GM21367 (cell line): ENCODE results near the gene ELL.

ENCODE experiments used
- ATAC-seq: cut with Tn5 transposase; IDR thresholded peaks from one replicate; pipeline ENCODE4 v1.9.1; 2021; ENCODE audit not compliant: unreplicated experiment

ELL gene

DNA sequence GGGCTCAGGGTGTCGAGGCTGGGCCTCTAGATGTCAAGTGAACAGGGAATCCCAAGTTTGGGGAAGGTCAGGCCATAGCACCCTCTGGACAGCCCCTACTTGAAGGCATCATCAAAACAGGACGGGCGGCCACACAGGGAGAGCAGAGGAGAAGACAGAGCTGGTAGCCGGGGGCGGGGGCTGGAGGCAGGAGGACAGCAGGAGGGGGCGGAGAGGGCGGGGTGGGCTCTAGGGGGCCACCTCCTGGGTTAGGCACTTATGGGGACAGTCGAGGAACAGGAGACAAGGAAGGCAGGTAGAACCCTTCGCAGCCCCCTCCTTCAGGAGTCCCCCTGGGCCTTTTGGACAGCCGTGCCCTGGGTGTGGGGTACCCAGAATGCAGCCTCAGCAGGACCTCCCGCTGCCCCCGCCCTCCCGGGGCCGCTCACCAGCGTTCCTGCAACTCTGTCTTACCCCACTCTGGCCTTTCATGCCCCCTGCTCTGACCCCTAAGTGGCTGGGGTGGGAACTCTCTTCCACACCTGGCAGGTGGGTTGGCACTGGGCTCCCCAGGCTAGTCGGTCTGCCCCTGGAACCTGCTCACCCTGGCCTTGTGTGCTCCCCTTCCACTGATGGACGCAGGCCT, 96.9 kb downstream of the ELL start:
- ATAC-seq = no peak

- no peak for ATAC-seq
Observed at GRCh38 chr19:18424122-18424889, 97.6 kb downstream of the ELL start.

DNA sequence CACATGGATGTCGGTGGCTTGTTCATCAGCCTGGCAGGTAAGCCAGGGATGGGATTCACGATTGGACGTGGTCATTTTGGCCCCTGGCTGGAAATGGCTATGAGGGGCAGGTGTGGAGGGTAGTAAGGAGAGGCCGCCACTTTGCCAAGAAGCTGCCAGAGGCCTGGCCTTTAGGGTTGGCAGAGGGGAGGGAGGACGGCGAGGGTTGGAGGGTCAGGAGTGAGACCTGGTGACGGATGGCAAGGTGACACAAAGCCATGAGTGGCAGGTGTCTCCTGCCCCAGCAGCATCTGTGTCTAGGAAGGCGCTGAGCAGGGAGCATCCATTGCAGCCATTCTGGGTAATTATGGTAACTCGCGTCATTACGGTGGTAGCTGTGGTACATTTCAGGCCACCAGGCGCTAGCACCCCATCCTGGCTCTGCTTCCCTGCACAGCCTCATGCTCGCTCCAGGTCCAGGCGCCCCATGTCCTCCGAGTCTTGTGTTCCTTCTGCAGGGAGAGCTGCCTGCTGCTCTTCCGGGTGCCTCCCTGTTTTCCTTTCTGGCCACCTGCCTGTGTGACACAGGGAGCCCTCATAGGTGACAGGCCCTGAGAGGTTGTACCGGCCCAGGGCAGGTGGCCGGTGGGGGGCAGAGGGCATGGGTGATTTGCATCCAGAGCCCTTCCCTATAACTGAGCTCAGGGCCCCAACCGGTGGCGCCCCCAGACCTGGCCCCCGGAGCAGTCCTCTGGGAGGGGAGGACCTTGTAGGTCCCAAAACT, 98.4 kb downstream of the ELL start:
- ATAC-seq = no peak

DNA sequence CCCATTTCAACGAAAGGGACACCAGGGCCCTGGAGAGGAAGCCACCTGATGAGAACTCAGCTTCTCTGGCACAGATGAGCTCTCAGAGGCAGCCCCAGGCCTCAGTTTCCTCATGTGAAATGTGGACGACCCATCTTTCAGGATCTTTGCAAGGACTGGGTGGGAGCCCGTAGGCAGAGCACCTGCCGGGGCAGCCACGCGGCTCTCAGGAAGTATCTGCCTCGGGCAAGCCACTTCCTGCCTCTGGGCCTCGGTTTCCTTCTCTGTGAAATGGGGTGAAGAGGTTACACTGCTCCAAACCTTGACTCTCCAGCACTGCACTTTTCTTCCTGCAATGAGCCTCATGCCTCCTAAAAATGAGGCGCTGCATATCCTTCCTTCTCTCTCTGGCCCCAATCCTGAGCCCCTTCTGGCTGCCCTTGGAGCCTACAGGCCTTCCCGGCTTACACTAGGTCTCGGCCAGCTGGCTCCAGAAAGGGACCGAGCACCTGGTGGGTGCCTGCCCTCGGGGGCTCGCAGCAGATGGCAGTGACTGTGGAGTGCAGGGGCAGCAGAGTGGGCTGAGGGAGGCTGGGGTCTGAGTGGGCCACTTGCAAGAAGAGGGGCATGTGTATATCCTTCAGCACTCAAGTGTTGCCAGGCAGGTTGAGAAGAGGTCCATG, 99.2 kb downstream of the ELL start:
- no peak for ATAC-seq

GRCh38 chr19:18421371-18421959, 100.4 kb downstream of the ELL start:
- ATAC-seq = no peak

DNA sequence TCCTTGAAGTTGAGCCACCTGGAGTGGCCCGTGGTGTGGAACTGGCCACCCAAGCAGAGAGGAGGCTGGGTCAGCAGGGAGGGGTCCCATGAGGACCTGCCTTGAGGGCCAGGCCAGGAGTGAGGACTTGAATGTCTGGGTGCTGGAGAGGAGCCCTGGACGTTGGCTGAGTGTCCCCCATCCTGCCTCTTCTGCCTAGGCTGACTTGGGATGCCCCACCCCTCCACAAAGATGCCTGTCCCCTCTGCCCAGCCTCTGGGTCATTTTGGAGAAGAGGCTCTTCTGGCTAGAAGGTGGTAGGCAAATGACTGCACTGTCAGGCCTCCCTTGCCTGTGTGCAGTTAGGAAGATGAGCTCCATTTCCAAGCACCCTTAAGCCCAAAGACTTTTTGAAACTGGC, 100.9 kb downstream of the ELL start:
- no peak for ATAC-seq

DNA sequence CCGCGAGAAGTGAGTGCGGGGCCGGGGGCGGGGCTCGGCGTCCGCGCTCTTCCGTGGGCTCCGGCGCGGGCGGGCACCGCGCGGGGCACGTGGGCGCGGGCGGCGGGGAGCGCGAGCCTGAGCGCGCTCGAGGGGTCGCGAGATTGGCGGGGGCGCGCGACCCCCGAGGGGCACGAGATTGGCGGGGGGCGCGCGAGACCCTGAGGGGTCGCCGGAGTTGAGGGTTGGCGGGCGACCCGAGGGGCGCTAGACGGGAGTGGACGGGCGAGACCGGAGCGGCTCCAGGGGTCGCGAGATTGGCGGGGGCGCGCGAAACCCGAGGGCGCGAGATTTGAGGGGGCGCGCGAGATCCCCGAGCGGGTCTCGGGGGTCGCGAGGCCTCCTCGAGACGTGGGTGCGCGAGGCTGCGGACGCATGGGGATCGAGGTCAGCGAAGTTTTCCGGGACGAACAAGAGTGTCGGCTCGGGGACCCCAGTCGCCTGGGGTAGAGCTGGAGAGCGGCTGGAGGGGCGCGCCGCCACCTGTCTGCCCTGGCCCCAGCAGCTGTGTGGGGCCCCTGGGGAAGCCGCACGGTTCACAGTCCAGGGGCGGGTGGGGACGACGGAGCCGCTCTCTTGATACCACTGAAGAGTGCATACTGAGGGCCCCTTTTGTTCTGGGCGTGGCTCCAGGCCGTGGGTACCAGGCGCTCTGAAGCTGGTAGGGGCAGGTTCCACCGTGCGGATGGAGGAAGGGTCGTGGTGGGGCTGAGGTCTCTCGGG, 102.0 kb downstream of the ELL start:
- no peak for ATAC-seq

- no peak for ATAC-seq
Observed at GRCh38 chr19:18419195-18419698, 102.6 kb downstream of the ELL start, which contains the start of gene SSBP4. SSBP4 (plus strand) TSS chr19:18419398; CDS start chr19:18419649, 251 bp downstream.

DNA sequence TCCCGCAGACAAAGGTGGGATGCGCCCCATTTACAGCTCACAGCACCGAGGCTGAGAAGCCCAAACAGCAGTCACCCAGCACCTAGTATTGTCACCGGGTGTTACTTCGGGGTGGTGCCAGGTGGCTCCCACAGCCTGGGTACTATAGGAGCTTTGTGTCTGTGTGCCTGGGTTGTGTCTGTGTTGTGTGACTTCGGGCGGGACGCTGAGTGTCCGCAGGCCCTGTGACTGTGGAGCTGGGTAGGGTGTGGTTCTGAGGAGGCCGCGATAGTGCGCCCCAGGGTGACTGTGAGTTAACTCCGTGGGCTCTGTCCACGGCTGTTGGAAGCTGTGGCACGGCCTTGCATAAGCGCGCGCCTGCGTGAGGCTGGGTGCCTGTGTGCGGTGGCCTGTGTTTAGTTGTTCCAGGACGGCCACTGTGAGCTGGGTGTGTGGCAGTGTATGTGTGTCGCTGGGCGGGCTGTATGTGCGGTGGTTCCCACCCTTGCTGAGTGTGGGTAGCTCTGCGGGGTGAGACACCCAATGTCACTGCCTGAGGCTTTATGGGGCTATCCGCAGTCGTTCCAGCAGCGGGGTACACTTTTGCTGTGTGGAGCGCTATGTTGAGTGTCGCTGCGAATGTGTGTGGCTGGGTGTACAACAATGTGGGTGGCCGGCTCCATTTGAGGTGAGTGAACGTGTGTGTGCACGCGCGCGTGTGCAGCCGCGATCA, 103.2 kb downstream of the ELL start:
- ATAC-seq = no peak

GRCh38 chr19:18418029-18418482, 103.8 kb downstream of the ELL start:
- ATAC-seq = no peak

- ATAC-seq = no peak
Observed at GRCh38 chr19:18417250-18418028, 104.4 kb downstream of the ELL start.

- ATAC-seq = no peak
Observed at GRCh38 chr19:18416778-18417249, 105.1 kb downstream of the ELL start.

- no peak for ATAC-seq
Observed at GRCh38 chr19:18415178-18415867, 106.5 kb downstream of the ELL start.

DNA sequence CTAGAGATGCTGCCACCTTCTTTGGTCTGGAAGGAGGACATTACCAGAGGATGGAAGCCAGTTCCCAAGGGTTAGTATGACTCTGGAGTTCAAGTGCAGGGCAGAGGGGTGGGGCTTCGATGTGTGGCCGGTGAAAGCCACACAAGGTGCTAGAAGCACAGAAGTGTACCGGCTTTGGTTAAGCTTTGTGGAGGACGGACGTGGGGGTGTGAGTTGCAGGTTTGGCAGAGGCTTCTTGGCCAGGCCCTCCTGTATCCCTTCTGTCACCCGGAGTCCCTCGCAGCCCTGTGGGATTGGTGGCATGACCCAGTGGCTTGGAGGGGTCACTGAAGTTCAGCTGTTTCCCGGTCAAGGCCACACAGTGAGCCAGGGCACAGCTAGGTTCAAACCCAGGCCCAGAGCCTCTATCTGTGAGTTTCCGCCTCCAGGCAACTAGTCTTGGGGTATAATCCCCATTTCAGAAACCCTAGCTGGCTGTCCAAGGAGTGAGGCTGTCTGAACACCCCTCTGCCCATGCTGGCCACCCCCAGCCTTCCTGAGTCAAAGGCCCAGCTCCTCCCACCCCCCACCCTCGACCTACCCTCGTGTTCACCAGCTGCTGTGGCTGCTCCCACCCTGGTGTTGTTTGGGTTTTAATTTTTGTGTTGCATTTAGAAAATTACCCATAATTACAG, 107.2 kb downstream of the ELL start:
- ATAC-seq = no peak

- no peak for ATAC-seq
Observed at GRCh38 chr19:18412610-18413239, 109.1 kb downstream of the ELL start.

DNA sequence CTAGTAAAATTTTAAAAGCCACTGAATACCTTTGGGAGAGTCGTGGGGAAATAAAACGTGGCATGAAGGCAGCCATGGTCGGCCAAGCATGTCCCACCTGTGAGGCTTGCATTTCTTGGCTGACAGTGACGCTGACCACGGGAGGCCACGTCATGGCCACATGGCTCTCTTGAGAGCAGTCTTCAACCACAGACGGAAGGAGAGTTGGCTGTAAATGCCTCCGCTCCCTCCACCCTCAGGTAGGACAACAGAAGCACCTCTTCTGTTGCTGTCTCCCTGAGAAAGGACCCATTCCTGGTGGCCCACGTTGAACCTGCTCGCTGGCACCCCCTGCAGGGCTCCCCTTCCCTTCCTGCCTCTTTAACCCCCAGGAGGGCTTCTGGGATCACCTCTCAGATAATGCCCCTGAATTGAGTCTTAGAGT, 113.8 kb downstream of the ELL start:
- peak; percentile 56 for ATAC-seq

DNA sequence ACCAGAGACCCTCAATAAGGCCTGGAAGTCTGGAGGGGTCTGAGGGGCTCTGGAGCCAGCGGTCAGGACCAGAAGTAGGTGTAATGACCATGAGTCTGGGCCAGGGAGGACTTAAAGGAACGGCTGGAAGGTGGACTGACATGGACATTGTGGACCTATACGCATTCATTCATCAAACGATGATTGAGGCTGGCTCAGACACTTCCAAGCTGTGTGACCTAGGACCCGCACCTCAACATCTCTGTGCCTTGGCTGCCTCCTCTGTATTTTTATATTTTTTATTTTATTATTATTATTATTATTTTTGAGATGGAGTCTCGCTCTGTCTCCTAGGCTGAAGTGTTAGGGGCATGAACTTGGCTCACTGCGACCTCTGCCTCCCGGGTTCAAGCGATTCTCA, 115.1 kb downstream of the ELL start:
- no peak for ATAC-seq
